KG1 (cell line): Measurements from ENCODE around the gene LOXL4.
"Not testable (repeated sequence)": the region's sequence is repeated elsewhere in the genome, so short reads cannot be mapped to it uniquely, and the experiment has no call there.

ENCODE experiments used
- DNase-seq: peaks from one replicate; lab custom pipeline; 2025; lab: John Stamatoyannopoulos, UW

Gene LOXL4

GRCh38 chr10:98242823-98243222, 25.2 kb downstream of the LOXL4 start:
- no peak for DNase-seq

- DNase-seq: no peak
Measured at GRCh38 chr10:98240524-98240923, 27.5 kb downstream of the LOXL4 start.

- DNase-seq: no peak
Measured at GRCh38 chr10:98238391-98238790, 29.6 kb downstream of the LOXL4 start.

GRCh38 chr10:98236862-98237261, 31.1 kb downstream of the LOXL4 start:
- DNase-seq: no peak

- no peak for DNase-seq
Measured at GRCh38 chr10:98235846-98236245, 32.1 kb downstream of the LOXL4 start.

GRCh38 chr10:98231417-98231816, 36.6 kb downstream of the LOXL4 start:
- DNase-seq: no peak

- not testable (repeated sequence) for DNase-seq
Measured at GRCh38 chr10:98228266-98228665, 39.7 kb downstream of the LOXL4 start.

- DNase-seq: not testable (repeated sequence)
Measured at GRCh38 chr10:98227713-98228112, 40.3 kb downstream of the LOXL4 start.

GRCh38 chr10:98226508-98227144, 41.4 kb downstream of the LOXL4 start:
- no peak for DNase-seq

- DNase-seq: no peak
Measured at GRCh38 chr10:98224996-98225395, 43.0 kb downstream of the LOXL4 start.

- no peak for DNase-seq
Measured at GRCh38 chr10:98224509-98224908, 43.5 kb downstream of the LOXL4 start.

GRCh38 chr10:98223874-98224273, 44.1 kb downstream of the LOXL4 start:
- DNase-seq: no peak

- no peak for DNase-seq
Measured at GRCh38 chr10:98217801-98218200, 50.2 kb downstream of the LOXL4 start.

GRCh38 chr10:98215373-98215772, 52.6 kb downstream of the LOXL4 start:
- DNase-seq: no peak

GRCh38 chr10:98213740-98214139, 54.3 kb downstream of the LOXL4 start:
- DNase-seq: no peak

- DNase-seq: no peak
Measured at GRCh38 chr10:98212196-98212595, 55.8 kb downstream of the LOXL4 start.

- no peak for DNase-seq
Measured at GRCh38 chr10:98209441-98209840, 58.6 kb downstream of the LOXL4 start.

- no peak for DNase-seq
Measured at GRCh38 chr10:98208925-98209324, 59.1 kb downstream of the LOXL4 start.

GRCh38 chr10:98205351-98205750, 62.6 kb downstream of the LOXL4 start:
- DNase-seq: no peak

GRCh38 chr10:98202378-98202777, 65.6 kb downstream of the LOXL4 start:
- no peak for DNase-seq

- DNase-seq: no peak
Measured at GRCh38 chr10:98201760-98202159, 66.2 kb downstream of the LOXL4 start.
